PC-3 (cell line): ENCODE data around the gene WDR72. TPM values are rescaled to one million over a fixed set of nuclear protein-coding genes. Genes with fewer than 3 reads are reported as not detected.

Experiments used
- ATAC-seq: fragments of 200-7000 bp; cut with Tn5 transposase; 2 replicates; pipeline ENCODE4 v1.9.1; 2020; ENCODE audit warnings: mild to moderate bottlenecking, moderate library complexity
- BruUV-seq: library from RNA; stranded (reverse); fragments of 400-500 nt; replicated peaks from 2 replicates; lab custom pipeline; 2021; lab: Mats Ljungman, UMichigan
- CTCF ChIA-PET: fragments of 300-600 bp; sonication (Branson Sonifier 250); formaldehyde crosslinking; loops from one replicate; lab custom pipeline; 2022; ENCODE audit warnings: antibody characterized with exemption; lab: Charles Lee
- POLR2A ChIA-PET: fragments of 300-600 bp; sonication (Branson Sonifier 250); formaldehyde crosslinking; loops from one replicate; lab custom pipeline; 2022; ENCODE audit warnings: antibody characterized with exemption; ENCODE audit not compliant: unreplicated experiment; lab: Charles Lee
- DNase-seq: peaks from one replicate; pipeline ENCODE4 v3.0.0-alpha.2; 2015
- H2AFZ ChIP-seq: fragments of 300-600 bp; sonication (generic); 2 replicates; pipeline ENCODE4 v1.6.0; 2016; ENCODE audit warnings: antibody characterized with exemption, low read length
- H3F3A ChIP-seq: fragments of 300-600 bp; sonication (generic); one replicate; pipeline ENCODE4 v1.6.0; 2017; ENCODE audit warnings: antibody characterized with exemption, low read length, control low read depth, mild to moderate bottlenecking; ENCODE audit not compliant: unreplicated experiment
- H3K27ac ChIP-seq: fragments of 300-600 bp; sonication (generic); 2 replicates; pipeline ENCODE4 v1.5.1; 2016; ENCODE audit warnings: mild to moderate bottlenecking, low read length
- H3K27me3 ChIP-seq: fragments of 300-600 bp; sonication (generic); 2 replicates; pipeline ENCODE4 v1.6.1; 2016; ENCODE audit warnings: low read length, mixed read lengths
- H3K36me3 ChIP-seq: fragments of 300-600 bp; sonication (generic); 2 replicates; pipeline ENCODE4 v1.6.1; 2016; ENCODE audit warnings: low read depth, mixed run types, low read length, mixed read lengths
- H3K4me1 ChIP-seq: fragments of 300-600 bp; sonication (generic); 2 replicates; pipeline ENCODE4 v1.5.1; 2016; ENCODE audit warnings: low read length; ENCODE audit not compliant: insufficient read depth
- H3K4me2 ChIP-seq: fragments of 300-600 bp; sonication (generic); 2 replicates; pipeline ENCODE4 v1.6.0; 2016; ENCODE audit warnings: low read length
- H3K4me3 ChIP-seq: fragments of 300-600 bp; sonication (generic); 2 replicates; pipeline ENCODE4 v1.5.1; 2016; ENCODE audit warnings: mild to moderate bottlenecking, low read length, mixed read lengths
- H3K79me2 ChIP-seq: fragments of 300-600 bp; sonication (generic); 2 replicates; pipeline ENCODE4 v1.6.1; 2017; ENCODE audit warnings: low read length, mixed read lengths
- H3K9ac ChIP-seq: fragments of 300-600 bp; sonication (generic); 2 replicates; pipeline ENCODE4 v1.6.0; 2016; ENCODE audit warnings: mild to moderate bottlenecking, low read length
- H3K9me2 ChIP-seq: fragments of 300-600 bp; sonication (generic); replicated peaks from 2 replicates; pipeline ENCODE4 v1.6.1; 2016; ENCODE audit warnings: mixed run types, low read length, mixed read lengths
- H3K9me3 ChIP-seq: fragments of 300-600 bp; sonication (generic); 2 replicates; pipeline ENCODE4 v1.6.1; 2016; ENCODE audit warnings: low read length, mixed read lengths
- H4K20me1 ChIP-seq: fragments of 300-600 bp; sonication (generic); 2 replicates; pipeline ENCODE4 v1.6.1; 2016; ENCODE audit warnings: low read length, mixed read lengths
- EZH2 ChIP-seq: fragments of 300-600 bp; sonication (generic); IDR thresholded peaks from one replicate; pipeline ENCODE4 v1.6.1; 2017; ENCODE audit warnings: antibody characterized with exemption, mild to moderate bottlenecking, low read length; ENCODE audit not compliant: unreplicated experiment
- EZH2phosphoT487 ChIP-seq: fragments of 300-600 bp; sonication (generic); IDR thresholded peaks from 2 replicates; pipeline ENCODE4 v1.6.1; 2018; ENCODE audit warnings: mild to moderate bottlenecking, antibody characterized with exemption, low read length, borderline replicate concordance
- intact Hi-C: fragments of 100-400 bp; cut with micrococcal nuclease; formaldehyde crosslinking; loops from 2 replicates; pipeline ENCODE4 v1.9.0; 2023
- total RNA-seq: library from RNA; depleted of rRNA; stranded (reverse); fragments of >200 nt; gene quantifications from 2 replicates; pipeline ENCODE4 v1.2.3, GENCODE V29; 2014
- TF ChIP-seq, protein P1 (sequence below): fragments of 300-600 bp; sonication (generic); conservative IDR thresholded peaks from 2 replicates; pipeline ENCODE4 v1.5.1; 2017; ENCODE audit warnings: antibody characterized with exemption, low read depth, mild to moderate bottlenecking, low read length

WDR72 gene
- total RNA-seq, 1 experiment from 2014 or later: 5.9 TPM

GRCh38 chr15:53752406-53752805 lies 7.1 kb downstream of the WDR72 start:
- POLR2A ChIA-PET: no interaction called here

GRCh38 chr15:53747501-53748068 lies 11.9 kb downstream of the WDR72 start:
- Histone ChIP-seq H3F3A (no peaks in the 10 kb centered on the region), H3K9me3 (no peaks in the 10 kb centered on the region), H3K4me2 (no peak overlapping the region), H2AFZ (no peak overlapping the region), H3K9ac (no peak overlapping the region), H3K9me2 (no peaks in the 10 kb centered on the region), H3K36me3 (no peaks in the 10 kb centered on the region), H3K27me3 (peaks cover 13% of the 10 kb centered on the region; the same call in 1 of the 2 replicates), H3K79me2 (no peaks in the 10 kb centered on the region), H4K20me1 (no peaks in the 10 kb centered on the region), H3K4me1 (no peaks in the 10 kb centered on the region), H3K4me3 (no peak overlapping the region), H3K27ac (no peak overlapping the region)
- no TSS peak for BruUV-seq
- ChIA-PET CTCF (no interaction called here), POLR2A (no interaction called here)
- no peak for ATAC-seq
- intact Hi-C loops: no loop called here
- TF ChIP-seq, protein P1, sequence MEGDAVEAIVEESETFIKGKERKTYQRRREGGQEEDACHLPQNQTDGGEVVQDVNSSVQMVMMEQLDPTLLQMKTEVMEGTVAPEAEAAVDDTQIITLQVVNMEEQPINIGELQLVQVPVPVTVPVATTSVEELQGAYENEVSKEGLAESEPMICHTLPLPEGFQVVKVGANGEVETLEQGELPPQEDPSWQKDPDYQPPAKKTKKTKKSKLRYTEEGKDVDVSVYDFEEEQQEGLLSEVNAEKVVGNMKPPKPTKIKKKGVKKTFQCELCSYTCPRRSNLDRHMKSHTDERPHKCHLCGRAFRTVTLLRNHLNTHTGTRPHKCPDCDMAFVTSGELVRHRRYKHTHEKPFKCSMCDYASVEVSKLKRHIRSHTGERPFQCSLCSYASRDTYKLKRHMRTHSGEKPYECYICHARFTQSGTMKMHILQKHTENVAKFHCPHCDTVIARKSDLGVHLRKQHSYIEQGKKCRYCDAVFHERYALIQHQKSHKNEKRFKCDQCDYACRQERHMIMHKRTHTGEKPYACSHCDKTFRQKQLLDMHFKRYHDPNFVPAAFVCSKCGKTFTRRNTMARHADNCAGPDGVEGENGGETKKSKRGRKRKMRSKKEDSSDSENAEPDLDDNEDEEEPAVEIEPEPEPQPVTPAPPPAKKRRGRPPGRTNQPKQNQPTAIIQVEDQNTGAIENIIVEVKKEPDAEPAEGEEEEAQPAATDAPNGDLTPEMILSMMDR: no peak
- no peak for TF ChIP-seq EZH2phosphoT487
- TF ChIP-seq EZH2: no peak
- DNase-seq: no peak

More at GRCh38 chr15:53752406-53752805, 7.1 kb downstream of the WDR72 start:
- TF ChIP-seq EZH2 (no peak), EZH2phosphoT487 (no peak)
- TF ChIP-seq, protein P1: no peak
- Histone ChIP-seq H3K4me2 (no peak overlapping the region), H3K4me1 (no peaks in the 10 kb centered on the region), H4K20me1 (no peaks in the 10 kb centered on the region), H3K79me2 (no peaks in the 10 kb centered on the region), H3K9me2 (no peaks in the 10 kb centered on the region), H3K9ac (no peak overlapping the region), H2AFZ (no peak overlapping the region), H3K27me3 (no peaks in the 10 kb centered on the region), H3K27ac (no peak overlapping the region), H3K4me3 (no peak overlapping the region), H3K36me3 (no peaks in the 10 kb centered on the region), H3F3A (no peaks in the 10 kb centered on the region), H3K9me3 (no peaks in the 10 kb centered on the region)
- intact Hi-C loops: no loop called here
- DNase-seq (no peak), ATAC-seq (no peak)
- CTCF ChIA-PET: no interaction called here
- no TSS peak for BruUV-seq

DNA sequence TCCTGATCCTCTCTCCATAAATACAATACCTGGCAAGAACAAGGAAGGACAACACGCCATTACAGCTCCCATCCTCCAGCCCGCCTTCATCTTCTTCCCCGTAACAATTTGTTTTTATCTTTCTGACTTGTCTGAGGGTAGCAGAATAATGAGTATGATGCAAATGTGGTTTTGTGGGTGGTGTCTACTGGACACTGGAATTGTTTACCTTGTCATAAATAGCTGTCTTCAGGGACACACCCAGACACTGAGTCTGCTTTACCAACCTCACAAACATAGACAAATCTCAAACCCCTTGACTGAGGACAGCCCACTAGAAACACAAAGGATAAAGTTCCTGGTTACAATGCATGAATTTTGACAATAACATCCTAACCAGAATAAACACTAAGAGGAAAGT lies 13.4 kb downstream of the WDR72 start:
- TF ChIP-seq EZH2: no peak
- no peak for TF ChIP-seq EZH2phosphoT487
- TF ChIP-seq, protein P1: no peak
- CTCF ChIA-PET: no interaction called here
- no peak overlapping the region for H3K4me3 ChIP-seq
- no peaks in the 10 kb centered on the region for H3K36me3 ChIP-seq
- no peaks in the 10 kb centered on the region for H3K4me1 ChIP-seq
- H3K27me3 ChIP-seq: peaks cover 15% of the 10 kb centered on the region; the same call in 1 of the 2 replicates
- H3K27ac ChIP-seq: no peak overlapping the region
- no peak overlapping the region for H3K4me2 ChIP-seq
- no peaks in the 10 kb centered on the region for H4K20me1 ChIP-seq
- H3F3A ChIP-seq: no peaks in the 10 kb centered on the region
- no peaks in the 10 kb centered on the region for H3K79me2 ChIP-seq
- intact Hi-C loops: no loop called here
- DNase-seq (peak; percentile 2), ATAC-seq (no peak)
- no peak overlapping the region for H2AFZ ChIP-seq
- POLR2A ChIA-PET: no interaction called here
- H3K9me3 ChIP-seq: no peaks in the 10 kb centered on the region
- BruUV-seq: no TSS peak
- H3K9me2 ChIP-seq: no peaks in the 10 kb centered on the region
- H3K9ac ChIP-seq: no peak overlapping the region
